K562 (cell line): ENCODE results near the gene FKBP7. TPM values are rescaled to one million over a fixed set of nuclear protein-coding genes. Genes with fewer than 3 reads are reported as not detected.
A peak's percentile ranks its signal among the peaks of the same experiment; 100 is the strongest.

Experiments
- ARID1B ChIP-seq: fragments of 450-650 bp; IDR thresholded peaks from 2 replicates; pipeline ENCODE4 v1.6.1; 2016; ENCODE audit warnings: antibody characterized with exemption, mild to moderate bottlenecking, inconsistent platforms
- CTBP1 ChIP-seq: fragments of 450-650 bp; IDR thresholded peaks from 2 replicates; pipeline ENCODE4 v1.6.1; 2016; ENCODE audit warnings: borderline replicate concordance
- LCOR ChIP-seq: sonication (generic); formaldehyde crosslinking; IDR thresholded peaks from 2 replicates; pipeline ENCODE4 v1.8.0; 2022; ENCODE audit warnings: mild to moderate bottlenecking, missing genetic modification reagents
- POLR3A ChIP-seq: IDR thresholded peaks from 2 replicates; pipeline ENCODE4 v1.6.1; 2011; ENCODE audit warnings: borderline replicate concordance, mild to moderate bottlenecking, moderate library complexity; ENCODE audit not compliant: insufficient read length, insufficient read depth; ENCODE audit errors: extremely low read depth
- SP1 ChIP-seq: sonication (generic); formaldehyde crosslinking; IDR thresholded peaks from 2 replicates; pipeline ENCODE4 v1.8.1; 2022; ENCODE audit warnings: mild to moderate bottlenecking, missing genetic modification reagents
- SREBF1 ChIP-seq: fragments of 150-350 bp; IDR thresholded peaks from 2 replicates; pipeline ENCODE4 v1.6.1; 2014; ENCODE audit warnings: antibody characterized with exemption, low read depth, low read length, borderline replicate concordance
- VEZF1 ChIP-seq: fragments of 200-800 bp; sonication (Bioruptor generic); IDR thresholded peaks from 2 replicates; pipeline ENCODE4 v1.6.1; 2017; ENCODE audit warnings: missing genetic modification characterization, missing compliant biosample characterization
- ZNF318 ChIP-seq, 2 experiments: fragments of 450-650 bp; IDR thresholded peaks; 2 replicates each; pipeline ENCODE4 v1.6.1; 2016; ENCODE audit warnings: mild to moderate bottlenecking in 2 of 2, borderline replicate concordance in 1 of 2, low read depth in 1 of 2, moderate library complexity in 1 of 2
- ZNF431 ChIP-seq: sonication (generic); formaldehyde crosslinking; IDR thresholded peaks from 2 replicates; pipeline ENCODE4 v1.8.0; 2022; ENCODE audit warnings: mild to moderate bottlenecking, missing genetic modification reagents
- ZNF696 ChIP-seq: fragments of 250-450 bp; sonication (Bioruptor Pico); conservative IDR thresholded peaks from 2 replicates; pipeline ENCODE4 v1.4.0; 2020; ENCODE audit warnings: mild to moderate bottlenecking, moderate library complexity
- ZNF766 ChIP-seq: fragments of 200-800 bp; sonication (Bioruptor generic); conservative IDR thresholded peaks from 2 replicates; pipeline ENCODE4 v1.6.1; 2016; ENCODE audit warnings: missing genetic modification characterization, missing compliant biosample characterization
- ZSCAN29 ChIP-seq: fragments of 450-650 bp; IDR thresholded peaks from 2 replicates; pipeline ENCODE4 v1.6.1; 2017
- polyA plus RNA-seq, 8 experiments: library from polyadenylated mRNA; depleted of rRNA in 4 of 8; stranded (reverse) in 5 of 8; unstranded in 3 of 8; fragments of >200 nt; fragmentation: Nextera tagmentation in 2 of 8; fragmentation: Illumina TruSeq in 1 of 8; extraction: Ambion mirVana in 2 of 8; extraction: Trizol in 1 of 8; gene quantifications; 2 replicates each; pipeline versions ENCODE4 v1.2.1 to v1.2.3, GENCODE V29; 2011 to 2014; ENCODE audit warnings: inconsistent platforms in 1 of 8, missing spikeins in 1 of 8
- total RNA-seq, 7 experiments: library from RNA; depleted of rRNA in 6 of 7; stranded (reverse); fragments of >200 nt in 6 of 7; fragmentation: Illumina TruSeq in 2 of 7; extraction: Trizol in 2 of 7; gene quantifications; 2 replicates each; pipeline versions ENCODE4 v1.2.1 to v1.2.3, GENCODE V29; 2011 to 2021; ENCODE audit warnings: low replicate concordance in 1 of 7
- TF ChIP-seq, protein P1 (sequence below): fragments of 150-350 bp; IDR thresholded peaks from 2 replicates; pipeline ENCODE4 v1.6.1; 2014; ENCODE audit warnings: low read depth, mild to moderate bottlenecking, low read length, borderline replicate concordance

The FKBP7 gene
- total and polyA plus RNA-seq, 9 of the 15 experiments (the other 6 are each of a cell fraction or from before 2014, with no cell fraction given): 6.1 to 23.2 (median 19.0) TPM

GRCh38 chr2:178478439-178479274 lies at the start of gene FKBP7 (continued):
- TF ChIP-seq SREBF1 (no peak), POLR3A (no peak), ZNF318 (IDR thresholded peaks at IDR 0.05; ENCODE audit: borderline replicate concordance in 1 of 2, low read depth in 1 of 2) (peak in 1 of 2 experiments; percentile 53; a peak in 2 of 4 replicates), VEZF1 (CRISPR knock-in tag) (peak; percentile 90), ZNF431 (CRISPR knock-in tag) (peak; percentile 38; the same call in 1 of the 2 replicates), ZNF766 (CRISPR knock-in tag) (0 out of 2 replicates have a peak, but pooled peaks have one; percentile 12), ZSCAN29 (peak; percentile 66; the same call in 1 of the 2 replicates), ZNF696 (CRISPR knock-in tag) (no peak), SP1 (peak; percentile 83), ARID1B (no peak), LCOR (CRISPR knock-in tag) (peak; percentile 57; the same call in 1 of the 2 replicates), CTBP1 (peak; percentile 89)
- TF ChIP-seq, protein P1, sequence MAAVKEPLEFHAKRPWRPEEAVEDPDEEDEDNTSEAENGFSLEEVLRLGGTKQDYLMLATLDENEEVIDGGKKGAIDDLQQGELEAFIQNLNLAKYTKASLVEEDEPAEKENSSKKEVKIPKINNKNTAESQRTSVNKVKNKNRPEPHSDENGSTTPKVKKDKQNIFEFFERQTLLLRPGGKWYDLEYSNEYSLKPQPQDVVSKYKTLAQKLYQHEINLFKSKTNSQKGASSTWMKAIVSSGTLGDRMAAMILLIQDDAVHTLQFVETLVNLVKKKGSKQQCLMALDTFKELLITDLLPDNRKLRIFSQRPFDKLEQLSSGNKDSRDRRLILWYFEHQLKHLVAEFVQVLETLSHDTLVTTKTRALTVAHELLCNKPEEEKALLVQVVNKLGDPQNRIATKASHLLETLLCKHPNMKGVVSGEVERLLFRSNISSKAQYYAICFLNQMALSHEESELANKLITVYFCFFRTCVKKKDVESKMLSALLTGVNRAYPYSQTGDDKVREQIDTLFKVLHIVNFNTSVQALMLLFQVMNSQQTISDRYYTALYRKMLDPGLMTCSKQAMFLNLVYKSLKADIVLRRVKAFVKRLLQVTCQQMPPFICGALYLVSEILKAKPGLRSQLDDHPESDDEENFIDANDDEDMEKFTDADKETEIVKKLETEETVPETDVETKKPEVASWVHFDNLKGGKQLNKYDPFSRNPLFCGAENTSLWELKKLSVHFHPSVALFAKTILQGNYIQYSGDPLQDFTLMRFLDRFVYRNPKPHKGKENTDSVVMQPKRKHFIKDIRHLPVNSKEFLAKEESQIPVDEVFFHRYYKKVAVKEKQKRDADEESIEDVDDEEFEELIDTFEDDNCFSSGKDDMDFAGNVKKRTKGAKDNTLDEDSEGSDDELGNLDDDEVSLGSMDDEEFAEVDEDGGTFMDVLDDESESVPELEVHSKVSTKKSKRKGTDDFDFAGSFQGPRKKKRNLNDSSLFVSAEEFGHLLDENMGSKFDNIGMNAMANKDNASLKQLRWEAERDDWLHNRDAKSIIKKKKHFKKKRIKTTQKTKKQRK: 0 out of 2 replicates have a peak, but pooled peaks have one; percentile 11
